ENCODE measurements around the gene PSMC3.

- TF ChIP-seq YY1 (IDR thresholded peaks at IDR 0.05; ENCODE audit: insufficient read depth, insufficient read length): no peak
- TF ChIP-seq SUZ12 (IDR thresholded peaks at IDR 0.05; ENCODE audit: extremely low read depth, insufficient read depth, insufficient read length): no peak
Observed at GRCh38 chr11:47451436-47451835, 25.2 kb upstream of the PSMC3 start.

Measured in NT2/D1 (cell line).